ENCODE measurements around the gene CLCN3.

DNA sequence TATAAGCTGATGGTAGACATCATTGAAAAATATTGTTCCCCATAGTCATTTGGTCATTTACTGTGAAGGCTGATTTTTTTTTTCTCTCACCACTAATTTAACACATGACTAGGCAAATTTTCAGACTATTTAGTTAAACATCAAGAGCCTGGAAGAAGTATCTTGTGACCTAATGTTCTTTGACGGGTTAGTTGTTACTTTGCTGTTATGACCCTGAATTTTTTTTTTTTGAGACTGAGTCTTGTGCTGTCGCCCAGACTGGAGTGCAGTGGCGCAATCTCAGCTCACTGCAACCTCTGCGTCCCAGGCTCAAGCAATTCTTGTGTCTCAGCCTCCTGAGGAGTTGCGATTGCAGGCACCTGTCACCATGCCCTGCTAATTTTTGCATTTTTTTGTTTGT is 70.4 kb downstream of the CLCN3 start:
- no peak for TF ChIP-seq ESRRA (CRISPR knock-in tag; IDR thresholded peaks at IDR 0.05; ENCODE audit: borderline replicate concordance)
- no peak for TF ChIP-seq CTCF (IDR thresholded peaks at IDR 0.05)
